Measurements from ENCODE around the gene ZSCAN5A. TPM values are rescaled to one million over a fixed set of nuclear protein-coding genes. Genes with fewer than 3 reads are reported as not detected.

ZSCAN5A gene
- total and polyA plus RNA-seq, 2 donors (not counting 1 experiment from before 2014, with no cell fraction given) = 5.2 to 24.8 TPM

DNA sequence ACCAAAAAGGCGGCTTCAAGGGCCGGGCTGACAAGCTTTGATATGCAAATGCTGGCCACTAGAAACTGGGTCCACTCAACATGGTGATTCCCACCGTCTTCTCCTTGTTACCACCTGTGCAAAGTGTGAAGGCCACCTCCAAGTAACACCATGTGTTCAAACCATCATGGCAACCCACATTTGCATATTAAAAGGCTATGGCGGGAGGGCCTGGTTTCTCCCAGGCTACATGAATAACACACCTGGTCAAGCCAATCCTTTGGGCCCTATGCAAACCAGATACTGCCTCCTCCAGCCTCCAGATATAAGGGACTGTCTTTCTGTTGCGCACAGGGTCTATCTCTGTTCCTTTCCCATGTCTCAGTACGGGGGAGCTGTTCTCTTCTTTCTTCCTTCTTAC is 36.6 kb upstream of the ZSCAN5A start:
- intact Hi-C loops (cut with micrococcal nuclease) = no loop called here
- POLR2A ChIA-PET = no interaction called here
- CTCF ChIA-PET = interaction anchor here (1.1 to 2.8 kb wide), 3 partner anchors 98 to 285 kb away, joined by 3 to 9 read pairs (median 7); no protein-coding TSS in a partner anchor

DNA sequence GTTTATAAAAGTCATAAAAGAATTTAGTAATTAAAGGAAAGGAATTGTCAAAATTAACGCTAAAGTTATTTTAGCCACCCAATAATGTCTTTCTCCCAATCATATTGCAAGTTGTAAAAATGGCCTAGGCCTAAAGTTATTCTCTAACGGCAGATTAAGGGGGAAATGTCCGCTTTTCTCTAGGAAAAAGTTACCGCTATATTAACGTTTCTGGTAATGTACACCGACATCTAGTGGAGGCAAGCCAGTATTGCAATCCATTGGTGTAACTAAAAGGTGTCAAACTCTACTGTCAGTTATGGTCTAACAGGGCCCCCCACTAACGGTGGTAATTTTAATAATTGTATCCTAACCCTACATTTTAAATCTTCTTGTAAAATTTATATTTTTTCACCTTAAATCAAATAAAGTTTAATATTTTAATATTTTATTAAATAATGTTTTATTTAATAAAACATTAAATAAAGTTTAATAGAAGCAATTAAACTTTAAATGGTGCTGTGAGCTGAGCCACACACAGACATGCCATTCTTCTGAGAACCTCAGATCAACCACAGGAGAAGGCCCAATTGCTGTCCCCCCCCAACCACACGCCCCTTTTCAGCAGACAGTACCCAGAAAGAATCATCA is 35.9 kb upstream of the ZSCAN5A start:
- H3K4me1 Mint-ChIP-seq = peaks cover 2% of the 10 kb centered on the region
- Histone ChIP-seq H3K27ac (ENCODE audit: low read length in 2 of 2) (no peak overlapping the region), H3K36me3 (replicated peaks in 1 of 2; ENCODE audit: control extremely low read depth in 1 of 2, control insufficient read depth in 1 of 2, extremely low read depth in 1 of 2, insufficient read depth in 2 of 2, low read length in 1 of 2) (no peaks in the 10 kb centered on the region), H4K20me1 (ENCODE audit: control insufficient read depth, insufficient read depth, low read length, poor library complexity, severe bottlenecking) (no peaks in the 10 kb centered on the region), H3K9ac (ENCODE audit: low read length) (no peak overlapping the region), H3K27me3 (replicated peaks in 1 of 4; ENCODE audit: control extremely low read depth in 1 of 4, control insufficient read depth in 3 of 4, insufficient read depth in 4 of 4, low read length in 3 of 4) (no peaks in the 10 kb centered on the region), H3K9me3 (ENCODE audit: control extremely low read depth in 1 of 3, control insufficient read depth in 2 of 3, insufficient read depth in 1 of 3, low read length in 2 of 3) (peaks cover 0 to 3% (median 0%) of the 10 kb centered on the region in 3 donors), H3K4me3 (ENCODE audit: control extremely low read depth in 1 of 5, extremely low read depth in 1 of 5, insufficient read depth in 1 of 5, low read depth in 2 of 5, low read length in 4 of 5) (no peak overlapping the region), H3K4me1 (ENCODE audit: control insufficient read depth in 2 of 2, insufficient read depth in 2 of 2, low read length in 2 of 2) (no peaks in the 10 kb centered on the region), H3K4me2 (replicated peaks; ENCODE audit: low read depth, low read length, poor library complexity, severe bottlenecking) (no peak overlapping the region), H2AFZ (ENCODE audit: insufficient read depth, low read depth, low read length, poor library complexity, severe bottlenecking) (no peak overlapping the region), H3K79me2 (ENCODE audit: control insufficient read depth, insufficient read depth, low read length) (no peaks in the 10 kb centered on the region)
- ChIA-PET CTCF (interaction anchor here (0.5 to 2.5 kb wide), 4 partner anchors 11 to 285 kb away, joined by 4 to 16 read pairs (median 8); no protein-coding TSS in a partner anchor), POLR2A (no interaction called here)
- no peak for TF ChIP-seq EZH2 (IDR thresholded peaks at IDR 0.05; ENCODE audit: borderline replicate concordance, insufficient read depth, low read depth, low read length, poor library complexity, severe bottlenecking)
- TF ChIP-seq, protein P1, sequence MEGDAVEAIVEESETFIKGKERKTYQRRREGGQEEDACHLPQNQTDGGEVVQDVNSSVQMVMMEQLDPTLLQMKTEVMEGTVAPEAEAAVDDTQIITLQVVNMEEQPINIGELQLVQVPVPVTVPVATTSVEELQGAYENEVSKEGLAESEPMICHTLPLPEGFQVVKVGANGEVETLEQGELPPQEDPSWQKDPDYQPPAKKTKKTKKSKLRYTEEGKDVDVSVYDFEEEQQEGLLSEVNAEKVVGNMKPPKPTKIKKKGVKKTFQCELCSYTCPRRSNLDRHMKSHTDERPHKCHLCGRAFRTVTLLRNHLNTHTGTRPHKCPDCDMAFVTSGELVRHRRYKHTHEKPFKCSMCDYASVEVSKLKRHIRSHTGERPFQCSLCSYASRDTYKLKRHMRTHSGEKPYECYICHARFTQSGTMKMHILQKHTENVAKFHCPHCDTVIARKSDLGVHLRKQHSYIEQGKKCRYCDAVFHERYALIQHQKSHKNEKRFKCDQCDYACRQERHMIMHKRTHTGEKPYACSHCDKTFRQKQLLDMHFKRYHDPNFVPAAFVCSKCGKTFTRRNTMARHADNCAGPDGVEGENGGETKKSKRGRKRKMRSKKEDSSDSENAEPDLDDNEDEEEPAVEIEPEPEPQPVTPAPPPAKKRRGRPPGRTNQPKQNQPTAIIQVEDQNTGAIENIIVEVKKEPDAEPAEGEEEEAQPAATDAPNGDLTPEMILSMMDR (IDR thresholded peaks at IDR 0.05) = peak; percentile 99
- H3K27me3 Mint-ChIP-seq = no peaks in the 10 kb centered on the region
- no peaks in the 10 kb centered on the region for H3K9me3 Mint-ChIP-seq (ENCODE audit: insufficient read depth)
- H3K27ac Mint-ChIP-seq = no peak overlapping the region
- 0% methylated on average over 4 of the region's 8 CpGs for WGBS (ENCODE audit: insufficient coverage)
- intact Hi-C loops (cut with micrococcal nuclease) = loop anchor here (1.0 kb wide), 2 partner anchors 274 to 284 kb away; no protein-coding TSS in a partner anchor
- peak; percentile 70 for DNase-seq
- peak; percentile 56 for ATAC-seq (ENCODE audit: low read depth)
- no peak overlapping the region for H3K4me3 Mint-ChIP-seq

More for the DNA sequence above, 36.6 kb upstream of the ZSCAN5A start:
- Histone ChIP-seq H3K9me3 (ENCODE audit: control extremely low read depth in 1 of 3, control insufficient read depth in 2 of 3, insufficient read depth in 1 of 3, low read length in 2 of 3) (peaks cover 0 to 3% (median 0%) of the 10 kb centered on the region in 3 donors), H3K4me3 (ENCODE audit: control extremely low read depth in 1 of 5, extremely low read depth in 1 of 5, insufficient read depth in 1 of 5, low read depth in 2 of 5, low read length in 4 of 5) (no peak overlapping the region), H3K36me3 (replicated peaks in 1 of 2; ENCODE audit: control extremely low read depth in 1 of 2, control insufficient read depth in 1 of 2, extremely low read depth in 1 of 2, insufficient read depth in 2 of 2, low read length in 1 of 2) (no peaks in the 10 kb centered on the region), H3K9ac (ENCODE audit: low read length) (no peak overlapping the region), H3K27ac (ENCODE audit: low read length in 2 of 2) (no peak overlapping the region), H2AFZ (ENCODE audit: insufficient read depth, low read depth, low read length, poor library complexity, severe bottlenecking) (no peak overlapping the region), H3K4me1 (ENCODE audit: control insufficient read depth in 2 of 2, insufficient read depth in 2 of 2, low read length in 2 of 2) (no peaks in the 10 kb centered on the region), H4K20me1 (ENCODE audit: control insufficient read depth, insufficient read depth, low read length, poor library complexity, severe bottlenecking) (no peaks in the 10 kb centered on the region), H3K4me2 (replicated peaks; ENCODE audit: low read depth, low read length, poor library complexity, severe bottlenecking) (no peak overlapping the region), H3K79me2 (ENCODE audit: control insufficient read depth, insufficient read depth, low read length) (no peaks in the 10 kb centered on the region), H3K27me3 (replicated peaks in 1 of 4; ENCODE audit: control extremely low read depth in 1 of 4, control insufficient read depth in 3 of 4, insufficient read depth in 4 of 4, low read length in 3 of 4) (no peaks in the 10 kb centered on the region)
- no peak overlapping the region for H3K4me3 Mint-ChIP-seq
- H3K9me3 Mint-ChIP-seq (ENCODE audit: insufficient read depth) = no peaks in the 10 kb centered on the region
- DNase-seq = no peak
- ATAC-seq (ENCODE audit: low read depth) = no peak
- no peak overlapping the region for H3K27ac Mint-ChIP-seq
- TF ChIP-seq, protein P1 (IDR thresholded peaks at IDR 0.05) = no peak
- TF ChIP-seq EZH2 (IDR thresholded peaks at IDR 0.05; ENCODE audit: borderline replicate concordance, insufficient read depth, low read depth, low read length, poor library complexity, severe bottlenecking) = no peak
- WGBS (ENCODE audit: insufficient coverage) = 86% methylated on average over 6 of the region's 6 CpGs
- peaks cover 2% of the 10 kb centered on the region for H3K4me1 Mint-ChIP-seq
- no peaks in the 10 kb centered on the region for H3K27me3 Mint-ChIP-seq

All from B cell (primary cell).